Measurements from ENCODE around the gene HOXB9.

Gene HOXB9

GRCh38 chr17:48624118-48624517 lies 2.0 kb downstream of the HOXB9 start:
- no peaks in the 10 kb centered on the region for H3K4me1 ChIP-seq (ENCODE audit: insufficient read depth, low read length, severe bottlenecking)
- no peak overlapping the region for H3K4me2 ChIP-seq (ENCODE audit: low read length)

GRCh38 chr17:48623583-48623982 lies 2.6 kb downstream of the HOXB9 start:
- no peaks in the 10 kb centered on the region for H3K4me1 ChIP-seq (ENCODE audit: insufficient read depth, low read length, severe bottlenecking)
- peaks cover 4% of the 10 kb centered on the region; the same call in 1 of the 2 replicates for H3K27me3 ChIP-seq (ENCODE audit: insufficient read depth, low read length)
- H3K9me3 ChIP-seq (ENCODE audit: low read length) = no peaks in the 10 kb centered on the region
- no peak overlapping the region for H3K9ac ChIP-seq (ENCODE audit: low read length)
- no peaks in the 10 kb centered on the region for H3K9me2 ChIP-seq (ENCODE audit: low read depth, low read length)
- no peaks in the 10 kb centered on the region for H4K20me1 ChIP-seq (ENCODE audit: insufficient read depth, low read length)
- H3K27ac ChIP-seq (ENCODE audit: low read depth, low read length, poor library complexity, severe bottlenecking) = no peak overlapping the region
- H3F3A ChIP-seq (ENCODE audit: insufficient read depth, low read length) = no peaks in the 10 kb centered on the region
- H3K79me2 ChIP-seq (ENCODE audit: insufficient read depth, low read length) = no peaks in the 10 kb centered on the region
- no peak overlapping the region for H3K4me3 ChIP-seq (ENCODE audit: low read depth, low read length, poor library complexity, severe bottlenecking)
- H3K4me2 ChIP-seq (ENCODE audit: low read length) = no peak overlapping the region
- no peak overlapping the region for H2AFZ ChIP-seq (ENCODE audit: low read length)
- H3K36me3 ChIP-seq (ENCODE audit: insufficient read depth, low read length) = no peaks in the 10 kb centered on the region
- TF ChIP-seq EZH2 (IDR thresholded peaks at IDR 0.05; ENCODE audit: borderline replicate concordance, low read length) (no peak), CTCF (IDR thresholded peaks at IDR 0.05; ENCODE audit: low read length) (no peak)

More at GRCh38 chr17:48624118-48624517, 2.0 kb downstream of the HOXB9 start:
- no peaks in the 10 kb centered on the region for H3K9me3 ChIP-seq (ENCODE audit: low read length)
- H3K27me3 ChIP-seq (ENCODE audit: insufficient read depth, low read length) = peaks cover under 1% of the 10 kb centered on the region; the same call in 1 of the 2 replicates
- no peak overlapping the region for H3K4me3 ChIP-seq (ENCODE audit: low read depth, low read length, poor library complexity, severe bottlenecking)
- H3F3A ChIP-seq (ENCODE audit: insufficient read depth, low read length) = no peaks in the 10 kb centered on the region
- H3K9me2 ChIP-seq (ENCODE audit: low read depth, low read length) = no peaks in the 10 kb centered on the region
- no peak overlapping the region for H3K9ac ChIP-seq (ENCODE audit: low read length)
- TF ChIP-seq CTCF (IDR thresholded peaks at IDR 0.05; ENCODE audit: low read length) (no peak), EZH2 (IDR thresholded peaks at IDR 0.05; ENCODE audit: borderline replicate concordance, low read length) (no peak)
- H3K36me3 ChIP-seq (ENCODE audit: insufficient read depth, low read length) = no peaks in the 10 kb centered on the region
- no peak overlapping the region for H2AFZ ChIP-seq (ENCODE audit: low read length)
- no peak overlapping the region for H3K27ac ChIP-seq (ENCODE audit: low read depth, low read length, poor library complexity, severe bottlenecking)
- H4K20me1 ChIP-seq (ENCODE audit: insufficient read depth, low read length) = no peaks in the 10 kb centered on the region
- no peaks in the 10 kb centered on the region for H3K79me2 ChIP-seq (ENCODE audit: insufficient read depth, low read length)

- Histone ChIP-seq H3K36me3 (ENCODE audit: insufficient read depth, low read length) (no peaks in the 10 kb centered on the region), H3K4me2 (ENCODE audit: low read length) (no peak overlapping the region), H3K4me1 (ENCODE audit: insufficient read depth, low read length, severe bottlenecking) (no peaks in the 10 kb centered on the region), H3K4me3 (ENCODE audit: low read depth, low read length, poor library complexity, severe bottlenecking) (no peak overlapping the region), H3F3A (ENCODE audit: insufficient read depth, low read length) (no peaks in the 10 kb centered on the region), H2AFZ (ENCODE audit: low read length) (no peak overlapping the region), H4K20me1 (ENCODE audit: insufficient read depth, low read length) (no peaks in the 10 kb centered on the region), H3K9me2 (ENCODE audit: low read depth, low read length) (no peaks in the 10 kb centered on the region), H3K27me3 (ENCODE audit: insufficient read depth, low read length) (peaks cover 4% of the 10 kb centered on the region), H3K9me3 (ENCODE audit: low read length) (no peaks in the 10 kb centered on the region), H3K79me2 (ENCODE audit: insufficient read depth, low read length) (no peaks in the 10 kb centered on the region), H3K27ac (ENCODE audit: low read depth, low read length, poor library complexity, severe bottlenecking) (no peak overlapping the region), H3K9ac (ENCODE audit: low read length) (no peak overlapping the region)
- TF ChIP-seq EZH2 (IDR thresholded peaks at IDR 0.05; ENCODE audit: borderline replicate concordance, low read length) (no peak), CTCF (IDR thresholded peaks at IDR 0.05; ENCODE audit: low read length) (no peak)
These were observed 3.3 kb downstream of the HOXB9 start for GRCh38 chr17:48622857-48623256.

All from OCI-LY1 (cell line).